H9 (cell line): ENCODE results near the gene FYN. TPM values are rescaled to one million over a fixed set of nuclear protein-coding genes. Genes with fewer than 3 reads are reported as not detected.

Experiments
- DNase-seq: peaks from one replicate; pipeline ENCODE4 v3.0.0-alpha.2; 2017
- H2AFZ ChIP-seq: one replicate; pipeline ENCODE4 v1.6.1; 2013; ENCODE audit warnings: mild to moderate bottlenecking, low read length, control low read depth, moderate library complexity
- H2AK5ac ChIP-seq: 2 replicates; pipeline ENCODE4 v1.6.1; 2013; ENCODE audit warnings: low read length, control low read depth, mixed read lengths; ENCODE audit not compliant: insufficient read length
- H2BK120ac ChIP-seq: one replicate; pipeline ENCODE4 v1.6.1; 2013; ENCODE audit warnings: low read depth, mild to moderate bottlenecking, low read length, control low read depth, inconsistent platforms; ENCODE audit not compliant: poor library complexity, severe bottlenecking
- H2BK12ac ChIP-seq: 2 replicates; pipeline ENCODE4 v1.6.1; 2013; ENCODE audit warnings: low read length, control low read depth, mixed read lengths, low read depth; ENCODE audit not compliant: insufficient read length
- H2BK15ac ChIP-seq: 2 replicates; pipeline ENCODE4 v1.6.1; 2013; ENCODE audit warnings: low read depth, low read length, control low read depth
- H2BK20ac ChIP-seq: one replicate; pipeline ENCODE4 v1.6.1; 2013; ENCODE audit warnings: low read depth, mild to moderate bottlenecking, low read length, control low read depth, inconsistent platforms; ENCODE audit not compliant: poor library complexity, severe bottlenecking
- H2BK5ac ChIP-seq: 2 replicates; pipeline ENCODE4 v1.6.1; 2013; ENCODE audit warnings: low read length, control low read depth, mixed read lengths; ENCODE audit not compliant: insufficient read length
- H3K14ac ChIP-seq: 2 replicates; pipeline ENCODE4 v1.6.1; 2013; ENCODE audit warnings: low read length, control low read depth; ENCODE audit not compliant: insufficient read depth
- H3K18ac ChIP-seq: 2 replicates; pipeline ENCODE4 v1.6.1; 2013; ENCODE audit warnings: low read depth, mild to moderate bottlenecking, mixed read lengths, low read length, control low read depth; ENCODE audit not compliant: insufficient read length
- H3K23ac ChIP-seq: 2 replicates; pipeline ENCODE4 v1.6.1; 2013; ENCODE audit warnings: low read length, control low read depth, mixed read lengths, low read depth; ENCODE audit not compliant: insufficient read length
- H3K23me2 ChIP-seq: 2 replicates; pipeline ENCODE4 v1.6.1; 2013; ENCODE audit warnings: low read depth, mild to moderate bottlenecking, mixed read lengths, low read length, control low read depth; ENCODE audit not compliant: insufficient read length, poor library complexity, severe bottlenecking
- H3K27ac ChIP-seq: 2 replicates; pipeline ENCODE4 v1.5.1; 2013; ENCODE audit warnings: low read length, control low read depth, mixed read lengths, low read depth; ENCODE audit not compliant: insufficient read length
- H3K27me3 ChIP-seq: 2 replicates; pipeline ENCODE4 v1.6.1; 2013; ENCODE audit warnings: low read length, control low read depth, inconsistent platforms; ENCODE audit not compliant: insufficient read depth
- H3K4ac ChIP-seq: 2 replicates; pipeline ENCODE4 v1.6.1; 2013; ENCODE audit warnings: low read depth, mild to moderate bottlenecking, control low read depth, inconsistent platforms, low read length, moderate library complexity
- H3K4me1 ChIP-seq: 2 replicates; pipeline ENCODE4 v1.6.1; 2013; ENCODE audit warnings: low read length, control low read depth, inconsistent platforms; ENCODE audit not compliant: insufficient read depth
- H3K4me2 ChIP-seq: 2 replicates; pipeline ENCODE4 v1.6.1; 2013; ENCODE audit warnings: low read length, control low read depth, mixed read lengths; ENCODE audit not compliant: insufficient read length, insufficient read depth
- H3K56ac ChIP-seq: 2 replicates; pipeline ENCODE4 v1.6.1; 2013; ENCODE audit warnings: low read depth, mild to moderate bottlenecking, mixed read lengths, low read length, control low read depth; ENCODE audit not compliant: insufficient read length
- H3K79me1 ChIP-seq: 2 replicates; pipeline ENCODE4 v1.6.1; 2013; ENCODE audit warnings: low read depth, mild to moderate bottlenecking, moderate library complexity, low read length, control low read depth, inconsistent platforms; ENCODE audit not compliant: insufficient read depth, poor library complexity, severe bottlenecking
- H3K79me2 ChIP-seq: 2 replicates; pipeline ENCODE4 v1.6.1; 2013; ENCODE audit warnings: low read length, control low read depth, inconsistent platforms; ENCODE audit not compliant: insufficient read depth
- H3K9ac ChIP-seq: 2 replicates; pipeline ENCODE4 v1.6.1; 2013; ENCODE audit warnings: low read length, control low read depth, mixed read lengths; ENCODE audit not compliant: insufficient read length; ENCODE audit errors: extremely low read depth
- H3K9me3 ChIP-seq: one replicate; pipeline ENCODE4 v1.6.1; 2013; ENCODE audit warnings: low read depth, low read length, inconsistent platforms; ENCODE audit not compliant: control insufficient read depth
- H3T11ph ChIP-seq: one replicate; pipeline ENCODE4 v1.6.1; 2013; ENCODE audit warnings: mild to moderate bottlenecking, low read length, control low read depth, inconsistent platforms
- H4K20me1 ChIP-seq: one replicate; pipeline ENCODE4 v1.6.1; 2013; ENCODE audit not compliant: control insufficient read depth, insufficient read length, insufficient read depth
- H4K5ac ChIP-seq: 2 replicates; pipeline ENCODE4 v1.6.1; 2013; ENCODE audit warnings: low read depth, mild to moderate bottlenecking, mixed read lengths, low read length, control low read depth; ENCODE audit not compliant: insufficient read length
- H4K8ac ChIP-seq: replicated peaks from 2 replicates; pipeline ENCODE4 v1.6.1; 2013; ENCODE audit warnings: low read length, control low read depth, mixed read lengths, low read depth; ENCODE audit not compliant: insufficient read length
- H4K91ac ChIP-seq: 2 replicates; pipeline ENCODE4 v1.6.1; 2013; ENCODE audit warnings: low read depth, mild to moderate bottlenecking, moderate library complexity, mixed read lengths, low read length, control low read depth; ENCODE audit not compliant: insufficient read length
- H3K27ac Mint-ChIP-seq, 3 experiments: 2 replicates in 2 of 3; 3 replicates in 1 of 3; pipeline ENCODE4 v1.8.0; 2020 to 2021; ENCODE audit warnings: mixed read lengths in 3 of 3, mild to moderate bottlenecking in 1 of 3, moderate library complexity in 1 of 3
- H3K27me3 Mint-ChIP-seq: 2 replicates; pipeline ENCODE4 v1.8.0; 2021; ENCODE audit warnings: low read depth, mild to moderate bottlenecking, moderate library complexity, mixed read lengths
- H3K36me3 Mint-ChIP-seq, 3 experiments: 2 replicates in 2 of 3; 3 replicates in 1 of 3; pipeline ENCODE4 v1.8.0; 2020 to 2021; ENCODE audit warnings: low read depth in 3 of 3, mixed read lengths in 3 of 3; ENCODE audit not compliant: insufficient read depth in 1 of 3
- H3K4me1 Mint-ChIP-seq, 2 experiments: 2 replicates each; pipeline ENCODE4 v1.8.0; 2020; ENCODE audit warnings: mixed read lengths in 2 of 2
- H3K4me3 Mint-ChIP-seq, 2 experiments: 2 replicates in 1 of 2; 3 replicates in 1 of 2; pipeline ENCODE4 v1.8.0; 2020 to 2021; ENCODE audit warnings: mild to moderate bottlenecking in 2 of 2, mixed read lengths in 2 of 2, moderate library complexity in 1 of 2
- H3K9me3 Mint-ChIP-seq, 2 experiments: 2 replicates in 1 of 2; 3 replicates in 1 of 2; pipeline ENCODE4 v1.8.0; 2020; ENCODE audit warnings: mild to moderate bottlenecking in 2 of 2, mixed read lengths in 2 of 2, moderate library complexity in 1 of 2
- CTCF ChIP-seq: fragments of 200-600 bp; sonication (generic); conservative IDR thresholded peaks from 3 replicates; pipeline ENCODE4 v1.8.0; 2021; ENCODE audit warnings: antibody characterized with exemption, mild to moderate bottlenecking
- WGBS: extraction: QIAGEN DNeasy Blood & Tissue Kit; methylation state at CpG from one replicate; pipeline ENCODE4 v1.1.7; 2013; ENCODE audit warnings: missing lambda C conversion rate, low lambda C conversion rate, mixed read lengths; ENCODE audit not compliant: insufficient read length; ENCODE audit errors: extremely low coverage; 5-methylcytosine and 5-hydroxymethylcytosine counted together
- total RNA-seq: library from RNA; stranded (reverse); gene quantifications from 2 replicates; pipeline ENCODE4 v1.2.1, GENCODE V29; 2021

Gene FYN
- total RNA-seq, 1 experiment from 2014 or later: 64.8 TPM

DNA sequence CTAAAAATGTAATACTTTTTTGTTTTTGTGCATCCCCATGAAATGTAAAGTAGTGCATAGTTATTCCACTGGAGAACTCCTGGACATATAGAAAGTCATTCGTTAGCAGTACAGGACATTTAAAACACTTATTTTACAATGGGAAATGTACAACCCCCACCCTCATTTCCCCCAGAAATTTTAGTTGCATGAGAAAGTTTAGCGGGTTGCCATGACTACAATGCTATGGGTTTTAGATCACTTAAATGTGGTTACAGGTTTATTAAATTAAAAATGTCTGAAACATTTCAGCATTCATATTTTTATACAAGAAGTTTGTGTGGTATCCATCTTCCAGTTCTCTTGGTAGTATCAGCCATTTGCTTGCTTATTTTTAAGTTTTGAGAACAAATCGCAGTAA lies 212.7 kb downstream of the FYN start:
- no peak overlapping the region for H2BK15ac ChIP-seq
- H3K56ac ChIP-seq: no peak overlapping the region
- WGBS: no CpG with 5 or more reads among the region's 3 CpGs
- no peaks in the 10 kb centered on the region for H3K9me3 ChIP-seq
- no peak overlapping the region for H3K23ac ChIP-seq
- no peak overlapping the region for H3K27ac ChIP-seq
- H3K4ac ChIP-seq: no peak overlapping the region
- peaks cover 19% of the 10 kb centered on the region for H3K4me1 ChIP-seq
- H2BK120ac ChIP-seq: no peak overlapping the region
- no peak overlapping the region for H2AFZ ChIP-seq
- H3K9ac ChIP-seq: no peak overlapping the region
- H4K8ac ChIP-seq: no peak overlapping the region
- no peaks in the 10 kb centered on the region for H3K27me3 ChIP-seq
- Mint-ChIP-seq H3K9me3 (no peaks in the 10 kb centered on the region), H3K36me3 (peaks cover 0 to 2% (median 0%) of the 10 kb centered on the region in 3 experiments; a peak in 1 of 7 replicates), H3K4me1 (peaks cover 39 to 45% of the 10 kb centered on the region in 2 experiments), H3K27me3 (no peaks in the 10 kb centered on the region; the same call in 1 of the 2 replicates), H3K27ac (no peak overlapping the region), H3K4me3 (no peak overlapping the region)
- no peak for TF ChIP-seq CTCF
- H4K5ac ChIP-seq: no peak overlapping the region
- no peak overlapping the region for H3T11ph ChIP-seq
- no peak overlapping the region for H2BK5ac ChIP-seq
- H2BK20ac ChIP-seq: no peak overlapping the region
- H4K20me1 ChIP-seq: no peaks in the 10 kb centered on the region
- H2AK5ac ChIP-seq: no peak overlapping the region
- H3K4me2 ChIP-seq: no peak overlapping the region
- no peak overlapping the region for H3K14ac ChIP-seq
- no peaks in the 10 kb centered on the region for H3K79me2 ChIP-seq
- H3K79me1 ChIP-seq: no peaks in the 10 kb centered on the region
- H2BK12ac ChIP-seq: no peak overlapping the region
- H3K23me2 ChIP-seq: no peaks in the 10 kb centered on the region
- DNase-seq: no peak
- H3K18ac ChIP-seq: no peak overlapping the region
- no peak overlapping the region for H4K91ac ChIP-seq
